Right ventricle myocardium inferior (tissue), 1 donor: ENCODE data around the gene TMEM131. TPM values are rescaled to one million over a fixed set of nuclear protein-coding genes. Genes with fewer than 3 reads are reported as not detected.

ENCODE experiments used
- ATAC-seq: fragments of 200-7000 bp; cut with Tn5 transposase; one replicate; pipeline ENCODE4 v1.9.1; 2020; ENCODE audit warnings: mild to moderate bottlenecking, moderate library complexity
- DNase-seq: peaks from one replicate; pipeline ENCODE4 v3.0.0; 2021; ENCODE audit errors: missing footprints
- intact Hi-C: fragments of 100-400 bp; cut with DNase I; formaldehyde crosslinking; loops from one replicate; pipeline ENCODE4 v1.11.0; 2022
- total RNA-seq: library from RNA; stranded (reverse); fragmentation: NEBNext Ultra II Directional; extraction: Animal tissue kit (Norgen Biotek cat#: 25700); gene quantifications from one replicate; pipeline ENCODE4 v1.2.1, GENCODE V29; 2021
- donor health status: DM: no; HTN: yes; CAD: no; lungs with severe emphysema.

TMEM131 gene
- total RNA-seq, 1 donor from 2014 or later: 26.0 TPM

DNA sequence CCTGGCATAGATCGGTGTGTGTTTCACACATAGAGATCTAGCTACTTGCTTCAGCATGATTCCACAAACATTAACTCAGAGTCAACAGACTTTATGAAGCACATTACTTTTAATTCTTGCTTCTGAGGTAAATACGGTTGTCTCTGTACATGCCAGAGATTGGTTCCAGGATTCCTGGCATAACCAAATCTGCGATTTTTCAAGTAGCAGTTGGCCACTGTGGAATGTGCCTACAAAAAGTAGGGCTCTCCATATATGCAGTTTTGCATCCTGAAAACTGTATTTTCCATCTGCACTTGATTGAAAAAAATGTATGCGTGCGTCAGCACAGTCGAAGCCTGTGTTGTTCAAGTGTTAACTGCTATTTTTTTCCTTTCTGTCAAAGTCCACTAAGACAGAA, 197.3 kb downstream of the TMEM131 start:
- intact Hi-C loops: no loop called here
- ATAC-seq (no peak), DNase-seq (no peak)

DNA sequence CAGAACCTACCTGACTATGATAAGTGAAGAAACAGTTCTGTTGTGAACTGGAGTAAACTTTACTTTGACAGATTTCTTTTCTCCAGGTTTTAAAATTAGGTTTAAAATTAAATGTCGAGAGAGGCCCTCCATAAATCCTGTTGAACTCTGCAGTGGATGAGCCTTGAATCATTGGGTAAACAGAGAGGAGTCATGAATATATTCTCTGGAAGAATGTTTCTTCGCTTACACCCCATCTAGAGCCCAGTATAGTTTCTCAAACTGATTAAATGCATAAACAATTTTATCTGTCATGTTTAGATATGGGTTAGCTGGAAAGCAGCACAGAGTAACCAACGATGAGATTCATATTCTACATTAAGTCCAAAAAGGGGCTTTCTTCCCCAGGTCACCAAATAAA, 198.4 kb downstream of the TMEM131 start:
- no peak for ATAC-seq
- DNase-seq: no peak
- intact Hi-C loops: no loop called here

DNA sequence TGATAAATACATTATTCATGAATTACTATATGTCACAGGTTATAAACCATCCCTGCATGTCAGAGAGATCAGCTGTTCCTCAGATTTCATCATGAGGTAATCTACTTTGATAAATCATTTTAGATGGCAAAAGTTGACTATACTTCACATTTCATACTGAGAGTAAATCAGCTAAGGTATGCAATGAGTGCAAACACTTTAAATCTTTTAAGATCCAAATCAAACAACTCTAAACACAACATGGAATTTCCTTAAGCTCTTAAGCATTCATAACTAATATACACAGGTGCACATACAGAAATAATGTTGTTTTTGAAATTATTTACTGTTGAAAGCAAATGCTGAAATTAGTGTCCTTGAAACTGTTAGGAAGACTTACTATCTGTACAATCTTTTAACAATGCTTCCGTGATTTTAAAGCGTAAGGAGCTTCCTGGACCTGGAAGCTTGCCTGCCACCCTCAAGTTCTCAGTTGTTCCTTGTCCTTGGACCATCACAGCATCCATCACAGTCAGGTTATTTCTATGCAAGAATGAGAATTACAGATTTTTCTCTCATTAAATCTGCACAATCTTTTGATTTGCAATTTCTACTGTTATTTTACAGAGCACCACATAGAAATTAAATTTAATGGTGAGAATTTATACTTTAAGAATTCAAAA, 199.2 kb downstream of the TMEM131 start:
- DNase-seq (no peak), ATAC-seq (no peak)
- intact Hi-C loops: no loop called here

DNA sequence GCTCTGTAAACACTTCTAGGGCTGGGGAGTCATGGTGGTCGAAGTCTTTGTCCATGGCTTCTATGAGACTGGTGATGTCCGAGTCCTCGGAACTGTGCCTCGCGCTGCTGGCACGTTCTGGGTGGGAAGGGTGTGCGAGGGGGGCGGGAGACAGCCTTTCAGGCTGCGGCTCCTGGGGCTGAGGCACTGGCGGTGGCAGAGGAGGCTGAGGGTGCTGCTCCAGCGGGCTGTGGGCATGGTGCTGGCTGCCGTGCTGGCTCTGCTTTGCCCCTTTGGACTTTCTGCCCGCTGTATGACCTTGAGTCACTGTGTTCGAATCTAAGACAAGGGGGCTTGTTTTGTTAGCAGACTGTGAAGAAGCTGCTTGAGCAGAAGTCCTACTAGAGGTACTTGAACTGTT, 203.3 kb downstream of the TMEM131 start:
- ATAC-seq (no peak), DNase-seq (no peak)
- intact Hi-C loops: no loop called here

DNA sequence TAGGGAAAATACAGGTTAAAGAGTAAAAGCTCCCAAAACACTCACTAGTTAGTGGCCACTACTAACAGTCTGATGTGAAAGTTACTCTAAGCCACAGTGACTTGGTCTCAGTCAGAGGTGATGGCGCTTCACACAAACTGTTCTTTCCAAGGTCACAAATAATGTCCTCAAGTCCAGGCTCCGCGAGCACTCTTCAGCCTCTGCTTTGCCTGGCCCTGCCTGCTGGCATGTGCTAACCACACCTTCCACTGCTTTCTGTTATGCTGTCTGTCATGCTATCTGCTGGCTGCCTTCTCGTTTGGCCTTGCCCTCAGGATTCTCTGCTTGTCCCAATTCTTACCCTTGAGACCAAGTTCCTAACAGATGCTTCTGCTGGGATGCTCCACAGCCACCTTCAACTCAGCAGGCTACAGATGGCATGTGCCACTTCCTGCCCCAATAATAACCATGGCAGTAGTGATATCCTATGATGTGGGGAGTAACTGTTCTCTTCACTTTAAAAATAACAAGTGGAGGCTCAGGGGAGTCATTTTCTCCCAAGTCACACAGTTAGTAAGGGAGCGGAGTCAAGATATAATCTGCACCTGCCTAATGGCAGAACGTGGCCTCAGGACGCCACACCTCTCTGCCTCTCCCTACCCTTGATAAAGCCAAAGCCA, 206.6 kb downstream of the TMEM131 start:
- DNase-seq (no peak), ATAC-seq (peak; percentile 38)
- intact Hi-C loops: no loop called here

DNA sequence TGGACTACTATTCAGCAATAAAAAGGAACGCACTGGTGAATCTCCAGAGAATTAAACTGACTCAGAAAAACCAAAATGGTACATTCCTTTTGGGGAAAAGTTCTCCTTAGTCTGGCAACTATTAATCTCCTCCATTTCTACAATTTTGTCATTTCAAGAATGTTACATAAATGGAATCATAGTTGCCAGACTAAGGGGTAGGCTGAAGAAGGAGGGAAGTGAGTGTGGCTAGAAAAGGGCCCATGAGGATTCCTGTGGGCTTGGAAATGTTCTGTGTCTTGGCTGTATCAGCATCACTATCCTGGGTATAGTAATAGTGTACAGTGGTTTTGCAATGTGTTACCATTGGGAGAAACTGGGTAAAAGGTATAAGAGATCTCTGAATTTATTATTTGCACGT, 209.9 kb downstream of the TMEM131 start:
- intact Hi-C loops: no loop called here
- DNase-seq: no peak
- ATAC-seq: no peak

DNA sequence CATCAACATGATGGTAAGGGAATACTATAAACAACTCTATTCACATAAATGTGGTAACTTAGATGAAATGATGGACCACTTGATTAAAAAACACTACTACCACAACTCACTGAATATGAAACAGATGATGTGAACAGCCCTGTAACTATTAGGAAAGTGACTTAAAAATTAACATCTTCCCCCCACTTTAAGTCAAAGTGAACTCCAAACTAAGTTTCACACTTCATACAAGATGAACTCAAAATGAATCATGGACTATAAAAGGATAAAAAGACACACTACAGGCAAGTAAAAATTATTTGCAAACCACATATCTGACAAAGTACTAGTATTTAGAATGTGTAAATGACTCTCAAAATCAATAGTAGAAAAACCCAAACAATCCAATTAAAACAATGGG, 210.8 kb downstream of the TMEM131 start:
- no peak for DNase-seq
- no peak for ATAC-seq
- intact Hi-C loops: no loop called here

DNA sequence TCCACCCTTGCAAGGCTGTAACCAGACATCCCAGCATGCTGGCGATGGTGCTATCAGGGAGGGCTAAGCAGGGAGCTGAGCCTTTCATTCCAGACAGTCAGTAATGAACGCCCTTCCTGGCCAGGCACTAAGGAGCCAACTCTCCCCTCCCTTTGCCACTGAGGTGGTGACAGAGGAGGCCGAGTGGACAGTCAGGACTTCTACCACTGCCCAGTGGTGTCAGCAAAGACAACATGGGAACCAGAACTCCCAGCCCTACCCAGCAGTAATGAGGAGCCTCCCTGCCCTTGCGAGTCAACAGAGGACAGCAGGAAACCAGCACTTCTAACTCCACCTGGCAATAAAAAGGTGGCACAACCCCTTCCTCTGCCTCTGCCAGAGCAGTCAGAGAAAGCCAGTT, 213.8 kb downstream of the TMEM131 start:
- DNase-seq (no peak), ATAC-seq (peak; percentile 68)
- intact Hi-C loops: no loop called here

DNA sequence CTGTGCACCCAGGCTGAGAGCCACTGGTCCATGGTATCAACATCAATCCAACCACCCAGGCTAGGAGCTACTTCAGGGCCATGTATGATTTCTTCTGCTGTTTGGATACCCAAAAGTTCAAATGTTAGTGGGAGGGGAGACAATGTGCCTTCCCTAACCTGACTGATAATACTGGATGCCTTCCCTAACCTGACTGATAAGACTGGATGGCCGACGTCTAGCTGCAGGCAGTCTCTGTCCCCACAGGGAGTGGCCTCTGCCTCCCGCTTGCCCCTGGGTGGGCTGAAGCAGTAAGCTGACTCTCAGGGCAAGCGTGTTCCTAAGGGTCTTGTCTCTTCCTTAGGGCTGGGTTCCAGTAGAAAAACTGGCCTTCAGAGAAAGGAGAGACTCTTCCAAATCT, 216.6 kb downstream of the TMEM131 start:
- ATAC-seq (no peak), DNase-seq (no peak)
- intact Hi-C loops: no loop called here

DNA sequence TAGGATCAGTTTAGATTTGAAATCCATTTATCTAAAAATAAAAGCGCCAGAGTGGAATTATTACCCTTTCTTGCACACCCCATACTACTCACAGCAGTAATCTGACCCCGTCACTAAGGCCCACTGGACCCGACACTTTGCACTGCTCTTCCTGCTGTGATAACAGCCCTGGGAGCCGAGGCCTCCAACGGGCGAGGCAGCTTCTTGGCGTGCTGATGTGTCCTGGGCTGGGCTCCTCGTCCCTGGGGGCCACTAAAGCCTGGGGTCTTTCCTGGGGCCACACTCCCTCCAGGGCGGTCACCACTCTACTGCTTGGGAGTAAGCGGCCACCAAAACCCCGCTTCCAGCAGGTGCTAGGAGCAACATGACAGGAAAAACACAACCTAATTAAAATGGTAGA, 220.7 kb downstream of the TMEM131 start:
- intact Hi-C loops: no loop called here
- ATAC-seq (no peak), DNase-seq (no peak)

DNA sequence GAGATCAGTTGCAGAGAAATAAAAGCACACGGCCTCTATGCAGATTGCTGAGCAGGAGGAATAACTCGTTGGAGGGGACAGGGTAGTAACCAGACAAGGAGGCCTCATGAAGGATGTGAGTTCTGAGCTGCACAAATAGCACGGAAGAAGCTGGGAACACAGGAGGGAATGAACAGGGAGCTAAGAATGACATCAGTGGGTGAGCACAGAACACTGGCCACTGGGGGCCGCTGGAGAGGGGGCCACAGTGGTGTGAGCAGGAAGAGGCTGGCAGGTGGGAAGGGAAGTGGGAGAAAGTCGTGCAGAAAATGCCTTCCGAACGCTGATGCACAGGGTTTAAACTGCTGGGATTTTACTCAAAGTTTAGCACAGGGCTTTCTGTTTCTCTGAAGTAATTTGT, 221.3 kb downstream of the TMEM131 start:
- ATAC-seq (no peak), DNase-seq (no peak)
- intact Hi-C loops: no loop called here

DNA sequence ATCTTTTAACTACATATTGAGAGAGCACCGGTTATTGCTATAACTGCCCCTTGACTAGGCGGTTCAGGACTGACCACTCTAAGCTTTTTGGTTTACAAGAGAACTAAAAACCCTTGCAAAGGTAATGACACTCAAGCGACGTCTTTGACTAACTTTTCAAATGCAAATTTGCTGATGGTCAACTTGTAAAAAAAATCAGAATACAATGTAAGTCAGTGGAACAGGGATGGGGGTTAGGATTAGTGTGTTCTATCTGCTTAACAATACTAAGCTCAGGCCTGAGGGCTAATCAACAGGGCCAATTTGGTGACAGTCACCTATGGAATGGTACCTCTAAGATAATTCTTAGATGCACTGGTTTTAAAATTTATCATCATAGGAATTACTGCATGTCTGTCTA, 225.3 kb downstream of the TMEM131 start:
- intact Hi-C loops: no loop called here
- ATAC-seq: no peak
- no peak for DNase-seq

DNA sequence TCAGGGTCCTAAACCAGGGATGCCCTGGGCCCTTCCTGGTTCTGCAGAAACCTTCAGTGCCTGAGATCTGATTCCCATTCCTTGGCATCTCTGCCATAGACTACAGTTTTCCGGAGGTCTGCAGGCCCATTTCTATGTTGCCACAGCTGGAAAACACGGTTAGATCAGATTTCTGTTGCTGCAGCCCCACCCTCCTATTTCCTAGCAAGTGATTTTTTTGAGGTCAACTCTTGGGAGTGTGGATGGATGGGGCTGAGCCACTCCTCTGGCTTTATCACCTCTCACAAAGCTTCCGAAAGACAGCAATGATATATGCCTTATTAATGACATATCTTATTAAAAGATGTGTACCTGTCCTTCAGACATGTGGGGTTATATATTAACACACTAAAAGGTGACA, 226.0 kb downstream of the TMEM131 start:
- no peak for DNase-seq
- intact Hi-C loops: no loop called here
- ATAC-seq: no peak

DNA sequence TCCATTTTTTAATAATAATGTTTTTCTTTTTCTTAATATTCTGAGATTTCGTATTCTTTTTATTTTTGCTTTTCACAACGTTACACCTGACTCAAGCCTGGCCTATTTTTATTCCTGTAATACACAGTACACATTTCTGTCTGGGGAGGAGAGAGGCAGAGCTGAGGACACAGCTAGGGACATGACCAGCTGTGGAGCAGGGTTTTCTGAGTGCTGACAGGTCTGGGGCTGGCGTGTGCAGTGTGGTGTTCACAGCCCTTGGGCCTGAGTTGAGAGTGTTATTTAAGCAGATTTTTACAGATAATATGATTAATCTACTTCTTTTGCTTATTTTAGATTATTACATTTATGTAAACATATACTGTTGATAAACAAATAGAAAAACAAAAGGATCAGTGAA, 226.4 kb downstream of the TMEM131 start:
- intact Hi-C loops: no loop called here
- ATAC-seq (peak; percentile 87), DNase-seq (no peak)

DNA sequence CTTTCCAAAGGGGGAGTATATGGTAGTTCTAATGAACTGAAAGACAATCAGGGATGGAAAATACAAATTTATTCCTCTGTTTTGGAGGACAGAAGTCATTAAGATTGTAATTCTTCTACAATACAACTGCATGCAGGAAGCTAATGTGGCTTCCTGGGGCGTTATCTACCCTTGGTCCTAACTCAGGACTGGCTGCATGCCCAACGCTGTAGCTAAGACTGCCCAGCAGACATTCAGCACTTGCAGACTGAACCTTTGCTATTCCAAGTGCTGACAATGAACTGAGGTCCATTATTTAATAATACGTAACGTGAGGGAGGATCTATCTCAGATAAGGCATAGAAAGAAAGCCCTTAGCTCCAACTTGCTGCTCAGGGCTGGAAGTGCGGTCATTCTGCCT, 229.2 kb downstream of the TMEM131 start:
- intact Hi-C loops: no loop called here

DNA sequence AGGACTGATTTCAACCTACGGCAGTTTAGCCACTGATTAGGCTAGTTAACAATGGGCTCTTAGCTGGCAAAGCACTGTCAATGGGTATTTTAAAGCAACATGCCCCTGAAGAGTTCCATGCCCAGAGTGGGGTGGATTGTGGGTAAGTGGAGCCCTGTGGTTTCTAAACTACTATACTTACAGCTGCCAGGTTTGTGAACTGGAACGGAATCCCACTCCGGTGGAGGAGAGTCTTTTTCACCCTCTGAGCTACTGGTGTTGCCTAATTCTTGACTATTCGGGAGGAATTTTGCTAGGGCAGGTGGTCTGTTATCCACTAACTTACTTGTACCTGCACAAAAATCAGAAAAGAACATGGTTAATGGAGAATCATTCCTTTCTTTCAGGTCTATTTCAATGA, 229.8 kb downstream of the TMEM131 start:
- ATAC-seq (no peak), DNase-seq (no peak)
- intact Hi-C loops: no loop called here

More for the DNA sequence above, 229.2 kb downstream of the TMEM131 start:
- DNase-seq: no peak
- ATAC-seq: no peak

DNA sequence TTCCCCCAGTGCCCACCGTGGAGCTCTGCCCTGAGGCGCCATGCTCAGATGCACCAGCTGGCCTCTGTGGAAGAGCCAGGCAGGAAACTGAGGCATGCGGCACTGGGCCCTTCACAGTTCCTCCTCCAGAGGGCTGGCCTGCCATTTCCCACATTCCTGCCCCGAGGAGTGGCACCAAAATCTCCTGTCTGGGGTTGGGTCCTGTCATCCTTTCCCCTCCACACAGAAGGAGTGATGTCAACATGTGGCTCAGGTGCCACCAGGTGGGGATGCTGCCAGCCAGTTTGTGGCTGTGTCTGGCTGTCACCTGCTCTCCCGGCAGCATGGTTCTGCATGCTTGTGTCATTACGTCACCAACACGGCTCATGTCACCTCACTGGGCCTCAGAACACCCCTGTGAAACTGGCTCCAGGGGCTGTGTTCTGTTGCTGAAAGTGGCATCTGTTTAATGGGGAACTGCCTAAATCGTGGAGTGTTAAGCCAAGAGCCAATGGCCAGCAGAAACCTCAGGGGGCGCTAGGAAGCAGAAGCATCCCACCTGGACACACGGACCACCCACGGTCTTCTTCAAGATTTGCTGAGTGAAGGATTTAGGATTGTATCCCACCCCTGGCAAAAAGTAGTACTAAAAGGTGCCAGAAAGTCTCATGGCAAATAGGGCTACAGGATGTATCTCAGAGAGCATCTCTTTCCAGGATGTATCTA, 231.0 kb downstream of the TMEM131 start:
- DNase-seq (no peak), ATAC-seq (no peak)
- intact Hi-C loops: no loop called here

DNA sequence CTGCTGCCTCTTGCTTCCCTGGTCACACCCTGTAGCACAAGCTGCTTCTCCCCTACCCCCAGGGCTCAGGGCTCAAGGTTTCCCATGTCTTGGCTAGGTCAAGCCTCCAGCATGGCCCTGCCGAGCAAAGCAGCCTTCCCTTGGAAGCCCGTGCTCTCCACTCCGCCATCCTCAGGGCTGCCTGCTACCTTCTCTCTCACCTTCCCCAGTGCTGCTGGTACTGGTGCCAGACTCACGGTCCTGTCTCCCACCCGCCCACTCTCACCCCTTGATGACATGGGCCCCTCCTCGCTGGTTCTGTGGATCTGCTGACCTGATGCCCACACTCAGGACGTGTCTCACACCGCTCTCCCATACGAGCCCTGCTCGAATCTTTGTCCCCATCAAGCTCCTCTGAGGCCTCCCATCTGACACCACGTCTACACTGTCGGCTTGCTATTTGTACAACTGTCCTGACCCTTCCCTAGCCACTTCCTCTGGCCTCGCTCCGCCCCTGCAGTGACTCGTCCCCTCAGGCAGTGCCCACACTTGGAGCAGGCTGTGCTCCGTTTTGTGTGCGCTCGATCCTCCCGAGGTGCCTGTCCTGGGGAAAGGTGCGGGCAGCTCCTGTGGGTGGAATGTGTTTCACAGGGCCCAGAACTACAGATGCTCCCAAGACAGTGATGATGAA, 232.4 kb downstream of the TMEM131 start:
- intact Hi-C loops: no loop called here
- no peak for ATAC-seq
- no peak for DNase-seq

DNA sequence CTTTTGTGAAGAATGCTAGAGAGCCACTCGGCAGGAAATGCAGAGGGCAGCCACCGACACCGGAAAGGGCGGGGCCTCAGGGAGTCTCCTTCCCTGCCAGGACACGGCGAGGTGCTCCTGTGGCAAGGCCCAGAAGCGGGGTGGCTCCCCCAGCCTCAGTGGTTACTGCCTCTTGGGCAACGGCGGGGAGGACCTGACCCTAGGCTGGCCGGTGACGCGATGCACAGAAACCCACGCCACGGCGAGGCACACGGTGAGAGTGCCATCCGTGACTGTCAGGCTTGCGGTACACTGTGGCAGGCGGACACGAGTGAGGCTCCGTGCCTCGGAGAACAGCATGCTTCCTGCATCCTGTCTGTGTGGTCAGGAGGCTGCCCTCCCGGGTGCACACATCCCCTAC, 234.6 kb downstream of the TMEM131 start:
- ATAC-seq (no peak), DNase-seq (no peak)
- intact Hi-C loops: no loop called here

DNA sequence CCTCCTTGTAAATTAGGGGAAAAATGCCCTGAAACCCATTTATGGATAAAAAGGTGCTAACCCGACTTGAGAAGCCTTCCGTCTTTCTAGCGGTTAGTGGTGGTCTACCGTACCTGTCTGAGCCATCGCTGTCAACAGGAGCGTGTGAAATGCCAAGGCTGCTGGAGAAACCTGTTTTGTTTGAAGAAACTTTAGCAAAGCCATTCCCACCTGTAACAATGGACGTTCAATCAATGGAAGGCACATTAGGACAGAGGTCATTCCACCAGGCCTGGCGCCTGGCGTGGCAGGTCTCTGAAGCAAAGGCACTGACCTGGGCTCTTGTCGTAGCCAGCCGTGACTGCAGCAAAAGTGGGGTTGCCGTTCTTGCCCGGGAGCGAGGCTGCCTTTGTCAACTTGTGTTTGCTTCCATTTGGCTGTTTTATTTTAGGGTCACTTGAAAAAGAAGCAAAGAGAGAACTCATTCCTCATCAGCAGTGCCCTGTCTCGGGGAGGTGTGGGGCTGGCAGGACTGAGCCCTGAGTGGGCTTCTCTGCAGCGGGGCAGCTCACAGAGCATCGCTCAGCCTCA, 235.2 kb downstream of the TMEM131 start:
- ATAC-seq: no peak
- intact Hi-C loops: no loop called here
- no peak for DNase-seq
